Stimulated activated CD4-positive, alpha-beta T cell treated with anti-CD3 and anti-CD28 coated beads, Interleukin-12 subunit alpha, Interleukin-12 subunit beta, amount 100 ng/mL, for 24 hours (primary cell): Measurements from ENCODE around the gene SBSN.

ENCODE experiments used
- DNase-seq, 2 experiments: peaks; one replicate each; pipeline ENCODE4 v3.0.0-alpha.2; 2020; ENCODE audit warnings: low read depth in 2 of 2

Gene SBSN

GRCh38 chr19:35533822-35534392, 5.8 kb upstream of the SBSN start:
- DNase-seq, result peak in 1 of 2 experiments; percentile 15

- DNase-seq, result no peak
Observed at GRCh38 chr19:35533201-35533821, 5.2 kb upstream of the SBSN start, which contains the start of gene GAPDHS. GAPDHS (plus strand) TSS chr19:35533456; CDS start chr19:35533528, 72 bp downstream.

GRCh38 chr19:35531291-35531690, 3.2 kb upstream of the SBSN start:
- DNase-seq, result no peak

GRCh38 chr19:35529241-35530218, 1.4 kb upstream of the SBSN start:
- DNase-seq, result no peak

- no peak for DNase-seq
Observed at GRCh38 chr19:35525873-35526272, 2.2 kb downstream of the SBSN start.

GRCh38 chr19:35524181-35524837, 3.8 kb downstream of the SBSN start:
- DNase-seq, result no peak

GRCh38 chr19:35522745-35523327, 5.3 kb downstream of the SBSN start:
- no peak for DNase-seq

- DNase-seq, result no peak
Observed at GRCh38 chr19:35521124-35521743, 6.9 kb downstream of the SBSN start.

GRCh38 chr19:35519291-35519690, 8.8 kb downstream of the SBSN start:
- DNase-seq, result no peak

- DNase-seq, result no peak
Observed at GRCh38 chr19:35518313-35518712, 9.8 kb downstream of the SBSN start.

- DNase-seq, result no peak
Observed at GRCh38 chr19:35517342-35517741, 10.8 kb downstream of the SBSN start.

GRCh38 chr19:35516310-35516709, 11.8 kb downstream of the SBSN start:
- no peak for DNase-seq

- no peak for DNase-seq
Observed at GRCh38 chr19:35514282-35514809, 13.8 kb downstream of the SBSN start.

- no peak for DNase-seq
Observed at GRCh38 chr19:35513628-35514281, 14.4 kb downstream of the SBSN start, which contains the start of gene DMKN. DMKN (minus strand) TSS chr19:35513649; CDS start chr19:35513475, 174 bp downstream.

GRCh38 chr19:35512831-35513627, 15.1 kb downstream of the SBSN start:
- no peak for DNase-seq

- DNase-seq, result no peak
Observed at GRCh38 chr19:35511337-35511736, 16.8 kb downstream of the SBSN start.

GRCh38 chr19:35510626-35510964, 17.5 kb downstream of the SBSN start:
- no peak for DNase-seq

GRCh38 chr19:35509861-35510625, 18.1 kb downstream of the SBSN start:
- DNase-seq, result peak; percentile 36 to 74
